HepG2 (cell line): Measurements from ENCODE around the gene MED25. TPM values are rescaled to one million over a fixed set of nuclear protein-coding genes. Genes with fewer than 3 reads are reported as not detected.

Experiments used
- CREB1 ChIP-seq, 2 experiments: fragments of 450-650 bp in 1 of 2; IDR thresholded peaks; 2 replicates each; pipeline ENCODE4 v1.6.1; 2016 to 2017; ENCODE audit warnings: control low read depth in 1 of 2, mild to moderate bottlenecking in 1 of 2, missing compliant biosample characterization in 1 of 2, missing genetic modification characterization in 1 of 2
- E2F1 ChIP-seq: sonication (generic); formaldehyde crosslinking; IDR thresholded peaks from 2 replicates; pipeline ENCODE4 v1.5.0; 2020; ENCODE audit warnings: missing genetic modification reagents
- ISL2 ChIP-seq: sonication (generic); formaldehyde crosslinking; IDR thresholded peaks from 2 replicates; pipeline ENCODE4 v1.5.0; 2020; ENCODE audit warnings: missing genetic modification reagents
- KDM5B ChIP-seq: sonication (generic); formaldehyde crosslinking; IDR thresholded peaks from 2 replicates; pipeline ENCODE4 v1.4.0; 2020; ENCODE audit warnings: missing genetic modification reagents, mild to moderate bottlenecking, borderline replicate concordance
- MATR3 ChIP-seq: sonication (generic); formaldehyde crosslinking; IDR thresholded peaks from 2 replicates; pipeline ENCODE4 v1.4.0; 2020; ENCODE audit warnings: missing genetic modification reagents
- ZBTB3 ChIP-seq: sonication (generic); formaldehyde crosslinking; IDR thresholded peaks from 2 replicates; pipeline ENCODE4 v1.4.0; 2020; ENCODE audit warnings: low read depth, mild to moderate bottlenecking, moderate library complexity, missing genetic modification reagents, borderline replicate concordance
- ZBTB40 ChIP-seq, 2 experiments: fragments of 450-650 bp in 1 of 2; sonication (generic) in 1 of 2; formaldehyde crosslinking in 1 of 2; IDR thresholded peaks; 2 replicates each; pipeline versions ENCODE4 v1.6.1 to v1.8.0; 2016 to 2022; ENCODE audit warnings: antibody characterized with exemption in 1 of 2, mild to moderate bottlenecking in 1 of 2, missing genetic modification reagents in 1 of 2
- ZNF512 ChIP-seq: sonication (generic); formaldehyde crosslinking; IDR thresholded peaks from 2 replicates; pipeline ENCODE4 v1.4.0; 2020; ENCODE audit warnings: mild to moderate bottlenecking, missing genetic modification reagents
- ZNF629 ChIP-seq: sonication (generic); formaldehyde crosslinking; conservative IDR thresholded peaks from 2 replicates; pipeline ENCODE4 v1.5.0; 2020; ENCODE audit warnings: missing genetic modification reagents
- ZNF800 ChIP-seq: sonication (generic); formaldehyde crosslinking; IDR thresholded peaks from 2 replicates; pipeline ENCODE4 v1.4.0; 2020; ENCODE audit warnings: missing genetic modification reagents
- ZUFSP ChIP-seq: sonication (generic); formaldehyde crosslinking; IDR thresholded peaks from 2 replicates; pipeline ENCODE4 v1.9.0; 2021; ENCODE audit warnings: missing genetic modification reagents, mild to moderate bottlenecking, borderline replicate concordance
- polyA plus RNA-seq, 8 experiments: library from polyadenylated mRNA; depleted of rRNA in 3 of 8; stranded (reverse) in 7 of 8; unstranded in 1 of 8; fragments of >200 nt; fragmentation: Illumina TruSeq in 4 of 8; extraction: Trizol in 4 of 8; gene quantifications; 2 replicates each; pipeline versions ENCODE4 v1.2.1 to v1.2.3, GENCODE V29; 2011 to 2016; ENCODE audit warnings: low read depth in 4 of 8, missing spikeins in 1 of 8, mixed read lengths in 1 of 8; ENCODE audit not compliant: insufficient read depth in 1 of 8
- total RNA-seq, 5 experiments: library from RNA; depleted of rRNA; stranded (reverse); fragments of >200 nt; fragmentation: Illumina TruSeq; extraction: Trizol; gene quantifications; 2 replicates each; pipeline ENCODE4 v1.2.3, GENCODE V29; 2016; ENCODE audit warnings: low read depth in 1 of 5

The MED25 gene
- total and polyA plus RNA-seq, 2 of the 13 experiments (the other 11 are each of a cell fraction or from before 2014, with no cell fraction given): 11.1 to 15.1 TPM

- TF ChIP-seq ZNF512 (CRISPR knock-in tag) (no peak), ZNF800 (CRISPR knock-in tag) (no peak), ZUFSP (CRISPR knock-in tag) (no peak), ZBTB40 (IDR thresholded peaks at IDR 0.05) (no peak), ZBTB40 (CRISPR knock-in tag; IDR thresholded peaks at IDR 0.05) (0 out of 2 replicates have a peak, but pooled peaks have one; percentile 44), KDM5B (CRISPR knock-in tag) (peak; percentile 70), MATR3 (CRISPR knock-in tag) (no peak), ZNF629 (CRISPR knock-in tag) (no peak), E2F1 (CRISPR knock-in tag) (no peak), CREB1 (IDR thresholded peaks at IDR 0.05) (no peak), CREB1 (CRISPR knock-in tag; IDR thresholded peaks at IDR 0.05) (no peak), ZBTB3 (CRISPR knock-in tag) (no peak), ISL2 (no peak)
Measured at GRCh38 chr19:49809160-49809940, 8.7 kb upstream of the MED25 start (continued).
